HG02571 (cell line): ENCODE data around the gene PAM16.
A peak's percentile ranks its signal among the peaks of the same experiment; 100 is the strongest.
"Not testable (repeated sequence)": the region's sequence is repeated elsewhere in the genome, so short reads cannot be mapped to it uniquely, and the experiment has no call there.

Source experiments
- ATAC-seq: cut with Tn5 transposase; IDR thresholded peaks from one replicate; pipeline ENCODE4 v1.9.1; 2021; ENCODE audit warnings: mild to moderate bottlenecking, moderate library complexity; ENCODE audit not compliant: unreplicated experiment

The PAM16 gene

GRCh38 chr16:4350787-4351659 is at the start of gene PAM16:
Gene PAM16 (minus strand): TSS chr16:4351321. CDS start chr16:4351234, 87 bp downstream.
- peak; percentile 65 for ATAC-seq

GRCh38 chr16:4399001-4399730 is 48.0 kb upstream of the PAM16 start:
- no peak for ATAC-seq

- ATAC-seq = no peak
These were observed 44.1 kb upstream of the PAM16 start for GRCh38 chr16:4395055-4395726.

- ATAC-seq = not testable (repeated sequence)
These were observed 42.7 kb upstream of the PAM16 start for GRCh38 chr16:4393850-4394249.

- no peak for ATAC-seq
These were observed 42.1 kb upstream of the PAM16 start for GRCh38 chr16:4393240-4393600.

GRCh38 chr16:4392382-4393239 is 41.5 kb upstream of the PAM16 start:
- ATAC-seq = no peak

- no peak for ATAC-seq
These were observed 40.7 kb upstream of the PAM16 start for GRCh38 chr16:4391631-4392381.

GRCh38 chr16:4390266-4391260 is 39.4 kb upstream of the PAM16 start:
- no peak for ATAC-seq

GRCh38 chr16:4389051-4389955 is 38.2 kb upstream of the PAM16 start:
- no peak for ATAC-seq

- ATAC-seq = no peak
These were observed 37.3 kb upstream of the PAM16 start for GRCh38 chr16:4388271-4389021.

GRCh38 chr16:4387781-4388180 is 36.7 kb upstream of the PAM16 start:
- no peak for ATAC-seq

GRCh38 chr16:4386951-4387565 is 35.9 kb upstream of the PAM16 start:
- no peak for ATAC-seq

GRCh38 chr16:4386451-4386805 is 35.3 kb upstream of the PAM16 start:
- no peak for ATAC-seq

GRCh38 chr16:4385789-4386450 is 34.8 kb upstream of the PAM16 start:
- no peak for ATAC-seq

GRCh38 chr16:4385066-4385788 is 34.1 kb upstream of the PAM16 start:
- no peak for ATAC-seq
